ENCODE data around the gene NRIP2.

The NRIP2 gene

GRCh38 chr12:2858944-2859421 is 24.1 kb upstream of the NRIP2 start:
- Histone ChIP-seq H3K27me3 (ENCODE audit: control insufficient read depth, low read length) (no peaks in the 10 kb centered on the region), H3K27ac (ENCODE audit: low read depth, low read length) (no peak overlapping the region), H3K4me2 (ENCODE audit: low read length) (no peak overlapping the region), H3K9me2 (replicated peaks; ENCODE audit: control insufficient read depth, low read length) (no peaks in the 10 kb centered on the region), H3K79me2 (ENCODE audit: control insufficient read depth, low read length) (no peaks in the 10 kb centered on the region), H3K4me1 (ENCODE audit: control insufficient read depth, low read length) (no peaks in the 10 kb centered on the region), H3K4me3 (ENCODE audit: low read length) (no peak overlapping the region), H3F3A (ENCODE audit: control insufficient read depth, insufficient read depth) (peaks cover 7% of the 10 kb centered on the region), H4K20me1 (ENCODE audit: control insufficient read depth, insufficient read depth, low read depth, low read length) (peaks cover 6% of the 10 kb centered on the region; the same call in 1 of the 2 replicates), H3K36me3 (ENCODE audit: control insufficient read depth, low read length) (peaks cover 51% of the 10 kb centered on the region), H3K9me3 (ENCODE audit: control insufficient read depth, insufficient read depth, low read length) (no peaks in the 10 kb centered on the region)
- TF ChIP-seq EZH2phosphoT487 (IDR thresholded peaks at IDR 0.05; ENCODE audit: borderline replicate concordance, low read length) (no peak), CTCF (IDR thresholded peaks at IDR 0.05; ENCODE audit: low read depth, low read length, poor library complexity, severe bottlenecking) (no peak)

GRCh38 chr12:2858334-2858733 is 23.5 kb upstream of the NRIP2 start:
- Histone ChIP-seq H3K4me3 (ENCODE audit: low read length) (no peak overlapping the region), H3K27me3 (ENCODE audit: control insufficient read depth, low read length) (no peaks in the 10 kb centered on the region), H3K4me2 (ENCODE audit: low read length) (no peak overlapping the region), H3K4me1 (ENCODE audit: control insufficient read depth, low read length) (no peaks in the 10 kb centered on the region), H4K20me1 (ENCODE audit: control insufficient read depth, insufficient read depth, low read depth, low read length) (peaks cover 6% of the 10 kb centered on the region; the same call in 1 of the 2 replicates), H3K36me3 (ENCODE audit: control insufficient read depth, low read length) (peaks cover 47% of the 10 kb centered on the region), H3K79me2 (ENCODE audit: control insufficient read depth, low read length) (no peaks in the 10 kb centered on the region), H3K9me2 (replicated peaks; ENCODE audit: control insufficient read depth, low read length) (no peaks in the 10 kb centered on the region), H3K9me3 (ENCODE audit: control insufficient read depth, insufficient read depth, low read length) (no peaks in the 10 kb centered on the region), H3F3A (ENCODE audit: control insufficient read depth, insufficient read depth) (peaks cover 7% of the 10 kb centered on the region), H3K27ac (ENCODE audit: low read depth, low read length) (no peak overlapping the region)
- TF ChIP-seq EZH2phosphoT487 (IDR thresholded peaks at IDR 0.05; ENCODE audit: borderline replicate concordance, low read length) (no peak), CTCF (IDR thresholded peaks at IDR 0.05; ENCODE audit: low read depth, low read length, poor library complexity, severe bottlenecking) (no peak)

- H3K79me2 ChIP-seq (ENCODE audit: control insufficient read depth, low read length): no peaks in the 10 kb centered on the region
- peaks cover 40% of the 10 kb centered on the region for H3K36me3 ChIP-seq (ENCODE audit: control insufficient read depth, low read length)
- peaks cover 7% of the 10 kb centered on the region for H3F3A ChIP-seq (ENCODE audit: control insufficient read depth, insufficient read depth)
- no peak overlapping the region for H3K4me3 ChIP-seq (ENCODE audit: low read length)
- peaks cover 6% of the 10 kb centered on the region; the same call in 1 of the 2 replicates for H4K20me1 ChIP-seq (ENCODE audit: control insufficient read depth, insufficient read depth, low read depth, low read length)
- no peak overlapping the region for H3K4me2 ChIP-seq (ENCODE audit: low read length)
- TF ChIP-seq CTCF (IDR thresholded peaks at IDR 0.05; ENCODE audit: low read depth, low read length, poor library complexity, severe bottlenecking): no peak
- TF ChIP-seq EZH2phosphoT487 (IDR thresholded peaks at IDR 0.05; ENCODE audit: borderline replicate concordance, low read length): no peak
- H3K4me1 ChIP-seq (ENCODE audit: control insufficient read depth, low read length): no peaks in the 10 kb centered on the region
- no peaks in the 10 kb centered on the region for H3K27me3 ChIP-seq (ENCODE audit: control insufficient read depth, low read length)
- no peaks in the 10 kb centered on the region for H3K9me3 ChIP-seq (ENCODE audit: control insufficient read depth, insufficient read depth, low read length)
- no peaks in the 10 kb centered on the region for H3K9me2 ChIP-seq (replicated peaks; ENCODE audit: control insufficient read depth, low read length)
- H3K27ac ChIP-seq (ENCODE audit: low read depth, low read length): no peak overlapping the region
Measured at GRCh38 chr12:2857576-2857975, 22.7 kb upstream of the NRIP2 start.
